ENCODE data around the gene ZCCHC24. TPM values are rescaled to one million over a fixed set of nuclear protein-coding genes. Genes with fewer than 3 reads are reported as not detected.

Gene ZCCHC24
- polyA plus RNA-seq, 1 of the 3 experiments (the other 2 are of a cell fraction) = 15.8 TPM

GRCh38 chr10:79471776-79472175, 26.4 kb upstream of the ZCCHC24 start (continued):
- TF ChIP-seq FOXM1 (IDR thresholded peaks at IDR 0.05; ENCODE audit: low read depth) = no peak

- POLR2A ChIA-PET = no interaction called here
- 81% methylated on average over 7 of the region's 8 CpGs for WGBS (ENCODE audit: low lambda C conversion rate)
Measured at GRCh38 chr10:79470096-79470495, 24.7 kb upstream of the ZCCHC24 start.

GRCh38 chr10:79468841-79469585, 23.6 kb upstream of the ZCCHC24 start:
- H2AFZ ChIP-seq (ENCODE audit: low read depth) = no peak overlapping the region
- no peaks in the 10 kb centered on the region for H3K9me2 ChIP-seq
- H4K20me1 ChIP-seq (ENCODE audit: insufficient read depth) = no peaks in the 10 kb centered on the region
- H3K9me3 ChIP-seq = no peaks in the 10 kb centered on the region
- no peaks in the 10 kb centered on the region for H3K79me2 ChIP-seq (ENCODE audit: insufficient read depth)
- no peak for DNase-seq
- peaks cover 0 to 4% of the 10 kb centered on the region in 2 experiments; a peak in 1 of 4 replicates for H3K4me1 ChIP-seq (ENCODE audit: control insufficient read depth in 1 of 2, insufficient read depth in 2 of 2, low read depth in 1 of 2, low read length in 1 of 2)
- no peaks in the 10 kb centered on the region for H3K36me3 ChIP-seq (replicated peaks in 1 of 2; ENCODE audit: control insufficient read depth in 1 of 2, insufficient read depth in 2 of 2, low read length in 1 of 2)
- TF ChIP-seq RXRA (IDR thresholded peaks at IDR 0.05; ENCODE audit: borderline replicate concordance, low read depth) (no peak), NRF1 (IDR thresholded peaks at IDR 0.05; ENCODE audit: low read depth, low read length) (no peak)
- WGBS (ENCODE audit: low lambda C conversion rate) = 81% methylated on average over 6 of the region's 6 CpGs
- H3K9ac ChIP-seq = no peak overlapping the region
- no peak overlapping the region for H3K4me3 ChIP-seq (ENCODE audit: low read depth in 2 of 2, low read length in 1 of 2)
- CTCF ChIA-PET = interaction anchor here (1.0 to 6.8 kb wide), 10 partner anchors 8 to 121 kb away, joined by 3 to 75 read pairs (median 14); no protein-coding TSS in a partner anchor
- H3K4me2 ChIP-seq = no peak overlapping the region
- H3K27ac ChIP-seq (ENCODE audit: low read depth in 2 of 2, low read length in 1 of 2) = no peak overlapping the region
- H3F3A ChIP-seq (replicated peaks; ENCODE audit: insufficient read depth) = no peaks in the 10 kb centered on the region
- no peaks in the 10 kb centered on the region for H3K27me3 ChIP-seq (ENCODE audit: insufficient read depth)
- POLR2A ChIA-PET = no interaction called here

More at GRCh38 chr10:79470096-79470495, 24.7 kb upstream of the ZCCHC24 start:
- CTCF ChIA-PET = interaction anchor here (2.0 to 6.8 kb wide), 4 partner anchors 18 to 96 kb away, joined by 5 to 75 read pairs (median 24); no protein-coding TSS in a partner anchor
- Histone ChIP-seq H3K27me3 (ENCODE audit: insufficient read depth) (no peaks in the 10 kb centered on the region), H3K9me2 (no peaks in the 10 kb centered on the region), H3K36me3 (replicated peaks in 1 of 2; ENCODE audit: control insufficient read depth in 1 of 2, insufficient read depth in 2 of 2, low read length in 1 of 2) (no peaks in the 10 kb centered on the region), H3K9ac (no peak overlapping the region), H3K9me3 (no peaks in the 10 kb centered on the region), H3K4me1 (ENCODE audit: control insufficient read depth in 1 of 2, insufficient read depth in 2 of 2, low read depth in 1 of 2, low read length in 1 of 2) (no peaks in the 10 kb centered on the region), H3K79me2 (ENCODE audit: insufficient read depth) (no peaks in the 10 kb centered on the region), H3K4me3 (ENCODE audit: low read depth in 2 of 2, low read length in 1 of 2) (no peak overlapping the region), H3K4me2 (no peak overlapping the region), H3K27ac (ENCODE audit: low read depth in 2 of 2, low read length in 1 of 2) (no peak overlapping the region), H4K20me1 (ENCODE audit: insufficient read depth) (no peaks in the 10 kb centered on the region), H2AFZ (ENCODE audit: low read depth) (no peak overlapping the region), H3F3A (replicated peaks; ENCODE audit: insufficient read depth) (no peaks in the 10 kb centered on the region)
- no peak for DNase-seq
- TF ChIP-seq SIN3A (IDR thresholded peaks at IDR 0.05; ENCODE audit: borderline replicate concordance, low read depth, low read length) = no peak
- no peak for TF ChIP-seq ELF1 (IDR thresholded peaks at IDR 0.05)
- TF ChIP-seq FOXJ3 (CRISPR knock-in tag; IDR thresholded peaks at IDR 0.05) = no peak
- no peak for TF ChIP-seq YY1 (IDR thresholded peaks at IDR 0.05; ENCODE audit: low read depth)
- TF ChIP-seq EP300 (IDR thresholded peaks at IDR 0.05; ENCODE audit: borderline replicate concordance in 1 of 2, low read depth in 1 of 2, low read length in 1 of 2) = no peak

GRCh38 chr10:79468015-79468560, 22.7 kb upstream of the ZCCHC24 start:
- Histone ChIP-seq H2AFZ (ENCODE audit: low read depth) (no peak overlapping the region), H3K9ac (no peak overlapping the region), H3F3A (replicated peaks; ENCODE audit: insufficient read depth) (no peaks in the 10 kb centered on the region), H4K20me1 (ENCODE audit: insufficient read depth) (no peaks in the 10 kb centered on the region), H3K27ac (ENCODE audit: low read depth in 2 of 2, low read length in 1 of 2) (no peak overlapping the region), H3K4me2 (no peak overlapping the region), H3K4me1 (ENCODE audit: control insufficient read depth in 1 of 2, insufficient read depth in 2 of 2, low read depth in 1 of 2, low read length in 1 of 2) (peaks cover 0 to 5% of the 10 kb centered on the region in 2 experiments; a peak in 1 of 4 replicates), H3K36me3 (replicated peaks in 1 of 2; ENCODE audit: control insufficient read depth in 1 of 2, insufficient read depth in 2 of 2, low read length in 1 of 2) (no peaks in the 10 kb centered on the region), H3K79me2 (ENCODE audit: insufficient read depth) (no peaks in the 10 kb centered on the region), H3K4me3 (ENCODE audit: low read depth in 2 of 2, low read length in 1 of 2) (no peak overlapping the region), H3K27me3 (ENCODE audit: insufficient read depth) (no peaks in the 10 kb centered on the region; the same call in 1 of the 2 replicates), H3K9me3 (no peaks in the 10 kb centered on the region), H3K9me2 (no peaks in the 10 kb centered on the region)
- CTCF ChIA-PET = interaction anchor here (0.6 to 6.8 kb wide), 33 partner anchors 9 to 869 kb away, joined by 3 to 75 read pairs (median 5); no protein-coding TSS in a partner anchor
- 100% methylated on average over 3 of the region's 3 CpGs for WGBS (ENCODE audit: low lambda C conversion rate)
- no peak for DNase-seq
- POLR2A ChIA-PET = no interaction called here
- no peak for TF ChIP-seq TCF12 (IDR thresholded peaks at IDR 0.05)
- TF ChIP-seq ZBTB33 (IDR thresholded peaks at IDR 0.05; ENCODE audit: borderline replicate concordance, low read depth) = no peak
- TF ChIP-seq SMC3 (IDR thresholded peaks at IDR 0.05; ENCODE audit: low read depth, low read length) = no peak
- TF ChIP-seq MXI1 (IDR thresholded peaks at IDR 0.05; ENCODE audit: low read depth, low read length) = no peak
- no peak for TF ChIP-seq PBX3 (IDR thresholded peaks at IDR 0.05)
- TF ChIP-seq TAF1 (IDR thresholded peaks at IDR 0.05; ENCODE audit: borderline replicate concordance, low read depth, low read length) = no peak
- TF ChIP-seq MAX (IDR thresholded peaks at IDR 0.05; ENCODE audit: low read depth) = no peak

Measured in SK-N-SH (cell line).